Activated T-helper 1 cell treated with anti-CD3 and anti-CD28 coated beads, Interleukin-2, amount 50 U/mL, for 16 hours (primary cell): ENCODE data around the gene STAT3.
A peak's percentile ranks its signal among the peaks of the same experiment; 100 is the strongest.

Experiments
- DNase-seq, 2 donors: peaks; one replicate each; pipeline ENCODE4 v3.0.0-alpha.2; 2020; ENCODE audit warnings: low read depth in 1 of 2, low spot score in 1 of 2

STAT3 gene

GRCh38 chr17:42354956-42355843, 33.0 kb downstream of the STAT3 start:
- DNase-seq: no peak

- no peak for DNase-seq
These were observed 40.1 kb downstream of the STAT3 start for GRCh38 chr17:42348104-42348503.

GRCh38 chr17:42347606-42348005, 40.6 kb downstream of the STAT3 start:
- no peak for DNase-seq

GRCh38 chr17:42347198-42347597, 41.0 kb downstream of the STAT3 start:
- no peak for DNase-seq

- no peak for DNase-seq
These were observed 41.8 kb downstream of the STAT3 start for GRCh38 chr17:42346481-42346880.

- no peak for DNase-seq
These were observed 42.7 kb downstream of the STAT3 start for GRCh38 chr17:42345396-42346073.

- peak in 1 of 2 donors; percentile 20 for DNase-seq
These were observed 45.8 kb downstream of the STAT3 start for GRCh38 chr17:42342242-42343008.

- DNase-seq: no peak
These were observed 46.7 kb downstream of the STAT3 start for GRCh38 chr17:42341568-42341967.

GRCh38 chr17:42340691-42341127, 47.5 kb downstream of the STAT3 start:
- peak in 1 of 2 donors; percentile 11 for DNase-seq

GRCh38 chr17:42339221-42339620, 49.0 kb downstream of the STAT3 start:
- no peak for DNase-seq

GRCh38 chr17:42338427-42338985, 49.7 kb downstream of the STAT3 start:
- no peak for DNase-seq

- peak; percentile 35 to 72 for DNase-seq
These were observed 50.8 kb downstream of the STAT3 start for GRCh38 chr17:42337442-42337841.

GRCh38 chr17:42334677-42335076, 53.6 kb downstream of the STAT3 start:
- DNase-seq: no peak

- DNase-seq: no peak
These were observed 55.2 kb downstream of the STAT3 start for GRCh38 chr17:42333053-42333452.

- DNase-seq: no peak
These were observed 58.9 kb downstream of the STAT3 start for GRCh38 chr17:42329025-42329976.

GRCh38 chr17:42325026-42325425, 63.2 kb downstream of the STAT3 start:
- DNase-seq: no peak

- DNase-seq: no peak
These were observed 64.9 kb downstream of the STAT3 start for GRCh38 chr17:42323268-42323773.

GRCh38 chr17:42322382-42323267, 65.6 kb downstream of the STAT3 start:
- DNase-seq: peak; percentile 87 to 92

GRCh38 chr17:42321555-42321954, 66.7 kb downstream of the STAT3 start:
- no peak for DNase-seq
